Neural progenitor cell (in vitro differentiated cells): ENCODE data around the gene KARS1. TPM values are rescaled to one million over a fixed set of nuclear protein-coding genes. Genes with fewer than 3 reads are reported as not detected.

Experiments used
- DNase-seq: peaks from one replicate; pipeline ENCODE4 v3.0.0-alpha.2; 2016; ENCODE audit warnings: low spot score
- H2AFZ ChIP-seq: fragments of 200-600 bp; sonication (generic); replicated peaks from 2 replicates; pipeline ENCODE4 v1.6.1; 2016; ENCODE audit warnings: antibody characterized with exemption
- H3F3A ChIP-seq: fragments of 200-600 bp; sonication (generic); 2 replicates; pipeline ENCODE4 v1.6.1; 2016; ENCODE audit warnings: antibody characterized with exemption, low read depth
- H3K27ac ChIP-seq: fragments of 200-600 bp; sonication (generic); 2 replicates; pipeline ENCODE4 v1.5.1; 2016; ENCODE audit warnings: mild to moderate bottlenecking
- H3K27me3 ChIP-seq: fragments of 200-600 bp; sonication (generic); 2 replicates; pipeline ENCODE4 v1.6.1; 2016; ENCODE audit warnings: mild to moderate bottlenecking, moderate library complexity
- H3K36me3 ChIP-seq: fragments of 200-600 bp; sonication (generic); 2 replicates; pipeline ENCODE4 v1.5.1; 2016
- H3K4me1 ChIP-seq: fragments of 200-600 bp; sonication (generic); 2 replicates; pipeline ENCODE4 v1.6.1; 2016; ENCODE audit warnings: mixed run types
- H3K4me2 ChIP-seq: fragments of 200-600 bp; sonication (generic); 2 replicates; pipeline ENCODE4 v1.6.1; 2016
- H3K4me3 ChIP-seq: fragments of 200-600 bp; sonication (generic); 2 replicates; pipeline ENCODE4 v1.5.1; 2016
- H3K79me2 ChIP-seq: fragments of 200-600 bp; sonication (generic); 2 replicates; pipeline ENCODE4 v1.6.1; 2016; ENCODE audit warnings: low read depth
- H3K9ac ChIP-seq: fragments of 200-600 bp; sonication (generic); 2 replicates; pipeline ENCODE4 v1.6.1; 2016
- H3K9me3 ChIP-seq: fragments of 200-600 bp; sonication (generic); 2 replicates; pipeline ENCODE4 v1.5.1; 2016; ENCODE audit warnings: low read depth
- H4K20me1 ChIP-seq: fragments of 200-600 bp; sonication (generic); 2 replicates; pipeline ENCODE4 v1.6.1; 2016; ENCODE audit warnings: low read depth
- H3K27ac Mint-ChIP-seq: 3 replicates; pipeline ENCODE4 v1.8.0; 2021; ENCODE audit warnings: mixed read lengths
- H3K27me3 Mint-ChIP-seq: 2 replicates; pipeline ENCODE4 v1.8.0; 2022; ENCODE audit warnings: low read depth, mild to moderate bottlenecking, inconsistent platforms, moderate library complexity, mixed read lengths; ENCODE audit not compliant: insufficient read depth
- H3K36me3 Mint-ChIP-seq: 3 replicates; pipeline ENCODE4 v1.8.0; 2021; ENCODE audit warnings: mixed read lengths
- H3K4me1 Mint-ChIP-seq: 3 replicates; pipeline ENCODE4 v1.8.0; 2021; ENCODE audit warnings: mixed read lengths
- H3K4me3 Mint-ChIP-seq: 3 replicates; pipeline ENCODE4 v1.8.0; 2021; ENCODE audit warnings: mild to moderate bottlenecking, moderate library complexity, mixed read lengths
- H3K9me3 Mint-ChIP-seq: 3 replicates; pipeline ENCODE4 v1.8.0; 2020; ENCODE audit warnings: mixed read lengths
- EZH2 ChIP-seq: fragments of 200-600 bp; sonication (generic); IDR thresholded peaks from 2 replicates; pipeline ENCODE4 v1.6.1; 2017; ENCODE audit warnings: antibody characterized with exemption, mild to moderate bottlenecking, moderate library complexity
- EZH2phosphoT487 ChIP-seq: fragments of 200-600 bp; sonication (generic); IDR thresholded peaks from 2 replicates; pipeline ENCODE4 v1.6.1; 2017; ENCODE audit warnings: antibody characterized with exemption
- total RNA-seq: library from RNA; depleted of rRNA; stranded (reverse); fragments of >200 nt; gene quantifications from 2 replicates; pipeline ENCODE4 v1.2.3, GENCODE V29; 2015; ENCODE audit warnings: low replicate concordance
- TF ChIP-seq, protein P1 (sequence below): fragments of 200-600 bp; sonication (generic); IDR thresholded peaks from 2 replicates; pipeline ENCODE4 v1.5.1; 2017; ENCODE audit warnings: antibody characterized with exemption, mild to moderate bottlenecking

KARS1 gene
- total RNA-seq, 1 donor from 2014 or later: 228 TPM

DNA sequence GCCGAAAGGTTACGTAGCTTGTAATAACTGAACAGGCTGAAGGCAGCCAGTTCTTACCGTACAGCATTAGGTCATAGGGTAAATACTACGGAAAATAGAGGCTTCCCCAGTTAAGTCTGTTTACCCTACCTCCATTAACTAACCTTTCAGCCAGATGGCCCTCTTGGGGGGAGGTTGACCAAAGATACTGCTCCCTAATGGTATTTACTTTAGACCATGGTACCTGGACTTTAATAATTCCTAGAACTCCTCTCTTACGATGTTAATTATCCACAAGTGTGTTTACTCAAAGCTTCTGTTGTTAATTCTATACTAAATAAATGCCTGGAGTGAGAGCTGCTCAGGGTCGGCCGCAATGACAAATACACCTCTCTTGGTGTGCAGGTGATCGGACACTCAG is 14.6 kb downstream of the KARS1 start:
- Mint-ChIP-seq H3K27ac (no peak overlapping the region), H3K9me3 (no peaks in the 10 kb centered on the region), H3K27me3 (no peaks in the 10 kb centered on the region), H3K36me3 (peaks cover 38% of the 10 kb centered on the region), H3K4me1 (no peaks in the 10 kb centered on the region), H3K4me3 (no peak overlapping the region)
- Histone ChIP-seq H3K79me2 (no peaks in the 10 kb centered on the region), H3K9me3 (no peaks in the 10 kb centered on the region), H3K4me2 (no peak overlapping the region), H3K36me3 (peaks cover 17% of the 10 kb centered on the region), H4K20me1 (no peaks in the 10 kb centered on the region), H3K27ac (no peak overlapping the region), H2AFZ (no peak overlapping the region), H3K9ac (no peak overlapping the region), H3K27me3 (no peaks in the 10 kb centered on the region), H3F3A (no peaks in the 10 kb centered on the region), H3K4me3 (no peak overlapping the region), H3K4me1 (no peaks in the 10 kb centered on the region)
- TF ChIP-seq, protein P1, sequence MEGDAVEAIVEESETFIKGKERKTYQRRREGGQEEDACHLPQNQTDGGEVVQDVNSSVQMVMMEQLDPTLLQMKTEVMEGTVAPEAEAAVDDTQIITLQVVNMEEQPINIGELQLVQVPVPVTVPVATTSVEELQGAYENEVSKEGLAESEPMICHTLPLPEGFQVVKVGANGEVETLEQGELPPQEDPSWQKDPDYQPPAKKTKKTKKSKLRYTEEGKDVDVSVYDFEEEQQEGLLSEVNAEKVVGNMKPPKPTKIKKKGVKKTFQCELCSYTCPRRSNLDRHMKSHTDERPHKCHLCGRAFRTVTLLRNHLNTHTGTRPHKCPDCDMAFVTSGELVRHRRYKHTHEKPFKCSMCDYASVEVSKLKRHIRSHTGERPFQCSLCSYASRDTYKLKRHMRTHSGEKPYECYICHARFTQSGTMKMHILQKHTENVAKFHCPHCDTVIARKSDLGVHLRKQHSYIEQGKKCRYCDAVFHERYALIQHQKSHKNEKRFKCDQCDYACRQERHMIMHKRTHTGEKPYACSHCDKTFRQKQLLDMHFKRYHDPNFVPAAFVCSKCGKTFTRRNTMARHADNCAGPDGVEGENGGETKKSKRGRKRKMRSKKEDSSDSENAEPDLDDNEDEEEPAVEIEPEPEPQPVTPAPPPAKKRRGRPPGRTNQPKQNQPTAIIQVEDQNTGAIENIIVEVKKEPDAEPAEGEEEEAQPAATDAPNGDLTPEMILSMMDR: no peak
- TF ChIP-seq EZH2phosphoT487: no peak
- TF ChIP-seq EZH2: no peak
- no peak for DNase-seq

DNA sequence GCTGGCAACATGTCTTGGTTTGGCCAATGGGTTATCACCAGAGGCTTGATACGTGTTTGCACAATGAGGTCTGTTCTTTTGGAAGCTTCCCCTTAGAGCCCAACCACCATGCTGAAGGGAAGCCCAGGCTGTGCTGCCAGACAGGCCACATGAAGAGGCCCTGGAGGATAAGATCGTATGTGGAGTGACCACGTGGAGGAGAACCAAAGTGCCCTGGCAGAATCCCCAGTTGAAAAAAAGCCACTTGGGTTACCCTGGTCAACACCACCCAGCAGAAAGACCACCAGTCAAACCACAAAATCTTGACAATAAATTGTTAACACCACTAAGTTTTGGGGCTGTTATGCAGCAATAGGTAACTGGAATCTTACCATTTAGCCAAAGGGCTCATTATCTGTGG is 17.4 kb downstream of the KARS1 start:
- H4K20me1 ChIP-seq: no peaks in the 10 kb centered on the region
- no peaks in the 10 kb centered on the region for H3K9me3 Mint-ChIP-seq
- H3K79me2 ChIP-seq: no peaks in the 10 kb centered on the region
- H3K27ac Mint-ChIP-seq: no peak overlapping the region
- no peak overlapping the region for H2AFZ ChIP-seq
- H3K4me3 ChIP-seq: no peak overlapping the region
- no peak overlapping the region for H3K27ac ChIP-seq
- no peak overlapping the region for H3K4me3 Mint-ChIP-seq
- H3K36me3 Mint-ChIP-seq: peaks cover 45% of the 10 kb centered on the region
- no peak for TF ChIP-seq EZH2phosphoT487
- TF ChIP-seq, protein P1: no peak
- TF ChIP-seq EZH2: no peak
- H3K36me3 ChIP-seq: peaks cover 9% of the 10 kb centered on the region
- H3K9me3 ChIP-seq: no peaks in the 10 kb centered on the region
- DNase-seq: no peak
- H3K4me2 ChIP-seq: no peak overlapping the region
- H3K27me3 Mint-ChIP-seq: peaks cover 4% of the 10 kb centered on the region
- H3K27me3 ChIP-seq: no peaks in the 10 kb centered on the region
- no peaks in the 10 kb centered on the region for H3K4me1 Mint-ChIP-seq
- H3F3A ChIP-seq: peaks cover 4% of the 10 kb centered on the region
- H3K9ac ChIP-seq: no peak overlapping the region
- H3K4me1 ChIP-seq: no peaks in the 10 kb centered on the region

- no peaks in the 10 kb centered on the region for H3K9me3 Mint-ChIP-seq
- no peaks in the 10 kb centered on the region for H3K4me1 ChIP-seq
- H3K27me3 Mint-ChIP-seq: peaks cover 4% of the 10 kb centered on the region
- no peaks in the 10 kb centered on the region for H3K79me2 ChIP-seq
- no peaks in the 10 kb centered on the region for H3K9me3 ChIP-seq
- no peaks in the 10 kb centered on the region for H4K20me1 ChIP-seq
- H3K9ac ChIP-seq: no peak overlapping the region
- H3K27me3 ChIP-seq: no peaks in the 10 kb centered on the region
- no peak for DNase-seq
- no peak overlapping the region for H3K4me2 ChIP-seq
- H3K4me3 ChIP-seq: no peak overlapping the region
- H3K27ac ChIP-seq: no peak overlapping the region
- H3K4me3 Mint-ChIP-seq: no peak overlapping the region
- H3K36me3 ChIP-seq: peaks cover 6% of the 10 kb centered on the region
- TF ChIP-seq EZH2 (no peak), EZH2phosphoT487 (no peak)
- TF ChIP-seq, protein P1: no peak
- H3K36me3 Mint-ChIP-seq: peaks cover 42% of the 10 kb centered on the region
- H2AFZ ChIP-seq: no peak overlapping the region
- no peaks in the 10 kb centered on the region for H3K4me1 Mint-ChIP-seq
- no peak overlapping the region for H3K27ac Mint-ChIP-seq
- H3F3A ChIP-seq: peaks cover 13% of the 10 kb centered on the region
These were observed 18.3 kb downstream of the KARS1 start for GRCh38 chr16:75629132-75629531.
